Thoracic aorta (tissue), 2 donors: Measurements from ENCODE around the gene PHB1. TPM values are rescaled to one million over a fixed set of nuclear protein-coding genes. Genes with fewer than 3 reads are reported as not detected.

Source experiments
- ATAC-seq: fragments of 150-250 bp; one replicate; pipeline ENCODE4 v1.8.0; 2017; ENCODE audit warnings: low read depth; ENCODE audit not compliant: insufficient number of reproducible peaks, low FRiP score
- DNase-seq: peaks from one replicate; pipeline ENCODE4 v3.0.0-alpha.2; 2020; ENCODE audit warnings: low spot score
- H3K27ac ChIP-seq, 2 donors: fragments of 200-600 bp; sonication (generic); 1 replicate in 1 of 2; 2 replicates in 1 of 2; pipeline ENCODE4 v1.5.1; 2016; ENCODE audit warnings: mild to moderate bottlenecking in 2 of 2, moderate library complexity in 2 of 2
- H3K27me3 ChIP-seq: fragments of 200-600 bp; sonication (generic); replicated peaks from 2 replicates; pipeline ENCODE4 v1.6.0; 2016; ENCODE audit warnings: mild to moderate bottlenecking; ENCODE audit not compliant: insufficient read depth
- H3K36me3 ChIP-seq: fragments of 200-600 bp; sonication (generic); one replicate; pipeline ENCODE4 v1.5.1; 2016
- H3K4me1 ChIP-seq, 2 donors: fragments of 200-600 bp; sonication (generic); 1 replicate in 1 of 2; 2 replicates in 1 of 2; pipeline versions ENCODE4 v1.5.1 to v1.6.0; 2016; ENCODE audit warnings: low read depth in 2 of 2, mild to moderate bottlenecking in 1 of 2; ENCODE audit not compliant: control insufficient read depth in 1 of 2
- H3K4me3 ChIP-seq: fragments of 200-600 bp; sonication (generic); 2 replicates; pipeline ENCODE4 v1.5.1; 2016; ENCODE audit warnings: mild to moderate bottlenecking
- H3K9me3 ChIP-seq: fragments of 200-600 bp; sonication (generic); 2 replicates; pipeline ENCODE4 v1.5.1; 2016
- total RNA-seq, 2 donors: library from RNA; depleted of rRNA; stranded (reverse); fragments of >200 nt; gene quantifications; one replicate each; pipeline versions ENCODE4 v1.1.0 to v1.2.3, GENCODE V29; 2016
- TF ChIP-seq, protein P1 (sequence below): fragments of 200-600 bp; sonication (generic); IDR thresholded peaks from one replicate; pipeline ENCODE4 v1.5.1; 2019; ENCODE audit warnings: antibody characterized with exemption

PHB1 gene
- total RNA-seq, 2 donors from 2014 or later = 34.4 to 55.6 TPM

DNA sequence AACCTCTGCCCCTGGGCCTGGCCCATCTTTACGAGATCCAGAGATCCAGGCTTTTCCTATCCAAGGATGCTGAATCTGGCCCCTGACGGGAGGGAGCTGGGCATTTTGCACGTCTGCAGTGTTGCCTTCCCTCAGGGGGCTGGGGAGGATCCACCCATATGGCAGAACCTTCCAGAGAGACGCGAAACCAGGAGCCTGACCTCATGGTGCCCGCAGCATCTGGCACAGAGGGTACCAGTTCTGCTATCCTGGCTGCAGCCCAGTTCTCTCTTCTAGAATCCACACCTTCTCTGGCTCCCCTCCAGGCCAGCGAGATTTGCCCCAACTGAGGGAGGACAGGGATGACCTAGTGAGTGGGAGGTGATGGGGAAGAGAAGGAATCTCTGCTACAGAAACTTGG, 32.1 kb downstream of the PHB1 start:
- Histone ChIP-seq H3K4me3 (no peak overlapping the region), H3K9me3 (no peaks in the 10 kb centered on the region), H3K27me3 (no peaks in the 10 kb centered on the region), H3K36me3 (no peaks in the 10 kb centered on the region), H3K4me1 (no peaks in the 10 kb centered on the region), H3K27ac (no peak overlapping the region)
- ATAC-seq (no peak), DNase-seq (no peak)
- TF ChIP-seq, protein P1, sequence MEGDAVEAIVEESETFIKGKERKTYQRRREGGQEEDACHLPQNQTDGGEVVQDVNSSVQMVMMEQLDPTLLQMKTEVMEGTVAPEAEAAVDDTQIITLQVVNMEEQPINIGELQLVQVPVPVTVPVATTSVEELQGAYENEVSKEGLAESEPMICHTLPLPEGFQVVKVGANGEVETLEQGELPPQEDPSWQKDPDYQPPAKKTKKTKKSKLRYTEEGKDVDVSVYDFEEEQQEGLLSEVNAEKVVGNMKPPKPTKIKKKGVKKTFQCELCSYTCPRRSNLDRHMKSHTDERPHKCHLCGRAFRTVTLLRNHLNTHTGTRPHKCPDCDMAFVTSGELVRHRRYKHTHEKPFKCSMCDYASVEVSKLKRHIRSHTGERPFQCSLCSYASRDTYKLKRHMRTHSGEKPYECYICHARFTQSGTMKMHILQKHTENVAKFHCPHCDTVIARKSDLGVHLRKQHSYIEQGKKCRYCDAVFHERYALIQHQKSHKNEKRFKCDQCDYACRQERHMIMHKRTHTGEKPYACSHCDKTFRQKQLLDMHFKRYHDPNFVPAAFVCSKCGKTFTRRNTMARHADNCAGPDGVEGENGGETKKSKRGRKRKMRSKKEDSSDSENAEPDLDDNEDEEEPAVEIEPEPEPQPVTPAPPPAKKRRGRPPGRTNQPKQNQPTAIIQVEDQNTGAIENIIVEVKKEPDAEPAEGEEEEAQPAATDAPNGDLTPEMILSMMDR = no peak

DNA sequence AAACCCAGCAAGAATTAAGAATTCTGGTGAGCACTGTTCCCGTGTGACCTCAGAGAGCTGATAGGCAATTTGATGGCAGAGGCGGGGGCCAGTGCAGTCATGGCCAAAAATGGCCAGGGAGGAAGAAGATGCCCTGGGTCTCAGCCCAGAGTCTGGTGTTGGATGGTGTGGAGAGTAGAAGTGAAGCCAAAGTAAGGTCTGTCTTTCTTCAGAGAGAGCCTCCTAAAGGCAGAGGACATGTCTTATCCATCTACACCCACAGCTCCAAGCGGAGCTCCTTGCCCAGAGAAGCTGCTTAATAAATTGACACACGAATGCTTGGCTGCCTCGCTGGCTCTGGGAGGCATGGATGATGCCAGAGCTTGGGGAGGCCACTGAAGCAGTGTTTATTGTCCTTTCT, 32.9 kb downstream of the PHB1 start:
- Histone ChIP-seq H3K27ac (no peak overlapping the region), H3K4me1 (no peaks in the 10 kb centered on the region), H3K36me3 (no peaks in the 10 kb centered on the region), H3K27me3 (no peaks in the 10 kb centered on the region), H3K9me3 (no peaks in the 10 kb centered on the region), H3K4me3 (no peak overlapping the region)
- TF ChIP-seq, protein P1 = no peak
- DNase-seq = no peak
- no peak for ATAC-seq

DNA sequence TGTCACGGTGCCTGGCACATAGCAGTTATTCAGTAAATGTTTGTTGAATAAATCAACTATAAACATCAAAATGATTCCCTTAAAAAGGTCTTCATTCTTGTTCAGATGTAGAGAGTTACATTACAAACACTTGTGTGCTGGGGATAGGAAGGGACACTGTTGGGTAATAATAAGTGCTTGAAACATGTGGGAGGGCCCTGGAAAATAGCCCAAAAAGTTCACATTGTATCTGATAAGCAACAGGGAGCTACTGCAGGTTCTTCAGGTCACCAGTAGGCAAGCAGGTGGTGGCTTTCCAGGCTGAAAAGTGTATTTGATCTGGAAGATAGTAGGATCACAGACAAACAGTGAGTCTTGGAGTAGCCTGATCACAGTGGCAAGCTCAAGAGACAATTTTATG, 33.6 kb downstream of the PHB1 start:
- Histone ChIP-seq H3K36me3 (no peaks in the 10 kb centered on the region), H3K4me3 (no peak overlapping the region), H3K27ac (no peak overlapping the region), H3K9me3 (no peaks in the 10 kb centered on the region), H3K27me3 (no peaks in the 10 kb centered on the region), H3K4me1 (no peaks in the 10 kb centered on the region)
- ATAC-seq (no peak), DNase-seq (no peak)
- TF ChIP-seq, protein P1 = no peak

DNA sequence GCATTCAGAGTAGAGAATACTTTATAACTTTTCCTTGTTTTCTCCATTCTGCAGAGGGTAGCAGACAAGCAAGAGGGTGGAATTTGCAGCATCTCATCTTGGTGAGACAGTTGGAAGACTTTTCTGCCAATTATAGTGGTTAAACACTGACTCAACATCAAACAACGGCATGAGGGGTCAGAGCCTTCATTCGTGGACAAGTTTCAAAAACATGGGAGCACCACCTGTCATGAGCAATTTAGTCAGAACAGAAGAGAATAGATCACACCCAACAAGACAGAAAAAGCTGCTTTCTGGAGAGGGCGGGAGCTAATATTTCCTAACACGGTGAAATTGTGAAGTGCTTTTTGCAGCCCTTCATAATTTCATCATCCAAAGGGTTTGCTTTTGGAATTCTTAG, 34.8 kb downstream of the PHB1 start:
- Histone ChIP-seq H3K36me3 (no peaks in the 10 kb centered on the region), H3K4me1 (no peaks in the 10 kb centered on the region), H3K9me3 (no peaks in the 10 kb centered on the region), H3K27ac (no peak overlapping the region), H3K4me3 (no peak overlapping the region), H3K27me3 (no peaks in the 10 kb centered on the region)
- ATAC-seq = no peak
- DNase-seq = no peak
- TF ChIP-seq, protein P1 = no peak

DNA sequence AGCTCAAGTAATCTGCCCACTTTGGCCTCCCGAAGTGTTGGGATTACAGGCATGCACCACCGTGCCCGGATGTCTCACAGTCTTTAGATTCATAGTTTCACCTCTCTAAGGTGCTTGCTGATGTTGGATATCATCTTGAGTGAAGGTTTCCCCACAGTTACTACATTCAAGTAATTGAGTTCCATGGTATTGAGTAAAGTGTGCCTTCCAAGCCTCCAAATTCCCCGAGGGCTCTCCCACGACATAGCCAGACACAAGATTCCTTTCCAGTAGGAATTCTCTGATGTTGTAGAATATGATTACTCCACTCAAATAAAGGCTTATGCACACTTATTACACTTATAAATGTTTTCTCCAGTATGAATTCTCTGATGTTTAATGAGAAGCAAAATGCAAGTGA, 36.4 kb downstream of the PHB1 start:
- Histone ChIP-seq H3K27ac (no peak overlapping the region), H3K4me1 (no peaks in the 10 kb centered on the region), H3K36me3 (no peaks in the 10 kb centered on the region), H3K27me3 (no peaks in the 10 kb centered on the region), H3K9me3 (no peaks in the 10 kb centered on the region), H3K4me3 (no peak overlapping the region)
- ATAC-seq (no peak), DNase-seq (no peak)
- TF ChIP-seq, protein P1 = no peak
